ENCODE results near the gene PTPN14. TPM values are rescaled to one million over a fixed set of nuclear protein-coding genes. Genes with fewer than 3 reads are reported as not detected.

PTPN14 gene
- total RNA-seq, 2 experiments from 2014 or later: 0.08 to 0.09 TPM

GRCh38 chr1:214466403-214467077 lies 84.9 kb downstream of the PTPN14 start:
- peaks cover 16% of the 10 kb centered on the region for H3K27me3 Mint-ChIP-seq
- no peaks in the 10 kb centered on the region for H3K9me3 Mint-ChIP-seq
- no peaks in the 10 kb centered on the region for H3K36me3 Mint-ChIP-seq
- POLR2A ChIA-PET: no interaction called here
- no peak overlapping the region for H3K27ac Mint-ChIP-seq
- no peak overlapping the region for H3K4me3 Mint-ChIP-seq
- ATAC-seq (ENCODE audit: low read depth) (no peak), DNase-seq (no peak)
- H3K4me1 Mint-ChIP-seq: no peaks in the 10 kb centered on the region

- Mint-ChIP-seq H3K27ac (no peak overlapping the region), H3K4me3 (no peak overlapping the region), H3K9me3 (no peaks in the 10 kb centered on the region), H3K27me3 (peaks cover 16% of the 10 kb centered on the region), H3K36me3 (no peaks in the 10 kb centered on the region), H3K4me1 (no peaks in the 10 kb centered on the region)
- DNase-seq: no peak
- POLR2A ChIA-PET: no interaction called here
- ATAC-seq (ENCODE audit: low read depth): no peak
Observed at GRCh38 chr1:214464445-214465287, 86.7 kb downstream of the PTPN14 start.

GRCh38 chr1:214463596-214463995 lies 87.8 kb downstream of the PTPN14 start:
- no peak for ATAC-seq (ENCODE audit: low read depth)

GRCh38 chr1:214462882-214463281 lies 88.5 kb downstream of the PTPN14 start:
- no peak overlapping the region for H3K4me3 Mint-ChIP-seq
- no peaks in the 10 kb centered on the region for H3K36me3 Mint-ChIP-seq
- H3K27me3 Mint-ChIP-seq: peaks cover 8% of the 10 kb centered on the region
- POLR2A ChIA-PET: no interaction called here
- ATAC-seq (ENCODE audit: low read depth): no peak
- H3K27ac Mint-ChIP-seq: no peak overlapping the region
- H3K9me3 Mint-ChIP-seq: no peaks in the 10 kb centered on the region
- H3K4me1 Mint-ChIP-seq: no peaks in the 10 kb centered on the region
- DNase-seq: no peak

More at GRCh38 chr1:214463596-214463995, 87.8 kb downstream of the PTPN14 start:
- H3K36me3 Mint-ChIP-seq: no peaks in the 10 kb centered on the region
- H3K27ac Mint-ChIP-seq: no peak overlapping the region
- H3K4me1 Mint-ChIP-seq: no peaks in the 10 kb centered on the region
- POLR2A ChIA-PET: no interaction called here
- H3K9me3 Mint-ChIP-seq: no peaks in the 10 kb centered on the region
- no peak overlapping the region for H3K4me3 Mint-ChIP-seq
- DNase-seq: no peak
- peaks cover 13% of the 10 kb centered on the region for H3K27me3 Mint-ChIP-seq

GRCh38 chr1:214461305-214461704 lies 90.1 kb downstream of the PTPN14 start:
- no peak overlapping the region for H3K27ac Mint-ChIP-seq
- no peak for DNase-seq
- no peaks in the 10 kb centered on the region for H3K9me3 Mint-ChIP-seq
- ATAC-seq (ENCODE audit: low read depth): no peak
- POLR2A ChIA-PET: no interaction called here
- H3K27me3 Mint-ChIP-seq: peaks cover 5% of the 10 kb centered on the region
- no peak overlapping the region for H3K4me3 Mint-ChIP-seq
- H3K4me1 Mint-ChIP-seq: no peaks in the 10 kb centered on the region
- no peaks in the 10 kb centered on the region for H3K36me3 Mint-ChIP-seq

GRCh38 chr1:214460304-214460916 lies 91.0 kb downstream of the PTPN14 start:
- H3K4me3 Mint-ChIP-seq: no peak overlapping the region
- POLR2A ChIA-PET: no interaction called here
- H3K36me3 Mint-ChIP-seq: no peaks in the 10 kb centered on the region
- peaks cover 2% of the 10 kb centered on the region for H3K4me1 Mint-ChIP-seq
- DNase-seq (no peak), ATAC-seq (ENCODE audit: low read depth) (no peak)
- H3K27me3 Mint-ChIP-seq: peaks cover 5% of the 10 kb centered on the region
- no peaks in the 10 kb centered on the region for H3K9me3 Mint-ChIP-seq
- no peak overlapping the region for H3K27ac Mint-ChIP-seq

GRCh38 chr1:214459895-214460294 lies 91.5 kb downstream of the PTPN14 start:
- peaks cover 4% of the 10 kb centered on the region for H3K27me3 Mint-ChIP-seq
- ATAC-seq (ENCODE audit: low read depth) (no peak), DNase-seq (no peak)
- POLR2A ChIA-PET: no interaction called here
- peaks cover 7% of the 10 kb centered on the region for H3K4me1 Mint-ChIP-seq
- no peak overlapping the region for H3K4me3 Mint-ChIP-seq
- H3K27ac Mint-ChIP-seq: no peak overlapping the region
- H3K9me3 Mint-ChIP-seq: no peaks in the 10 kb centered on the region
- H3K36me3 Mint-ChIP-seq: no peaks in the 10 kb centered on the region

- POLR2A ChIA-PET: no interaction called here
- H3K9me3 Mint-ChIP-seq: no peaks in the 10 kb centered on the region
- no peak overlapping the region for H3K27ac Mint-ChIP-seq
- H3K4me1 Mint-ChIP-seq: peaks cover 9% of the 10 kb centered on the region
- H3K27me3 Mint-ChIP-seq: peaks cover 2% of the 10 kb centered on the region
- ATAC-seq (ENCODE audit: low read depth): no peak
- no peak overlapping the region for H3K4me3 Mint-ChIP-seq
- no peaks in the 10 kb centered on the region for H3K36me3 Mint-ChIP-seq
- no peak for DNase-seq
Observed at GRCh38 chr1:214458541-214458940, 92.9 kb downstream of the PTPN14 start.

GRCh38 chr1:214455971-214456867 lies 95.2 kb downstream of the PTPN14 start:
- POLR2A ChIA-PET: no interaction called here
- H3K4me3 Mint-ChIP-seq: no peak overlapping the region
- no peak for ATAC-seq (ENCODE audit: low read depth)
- peaks cover 9% of the 10 kb centered on the region for H3K4me1 Mint-ChIP-seq
- no peaks in the 10 kb centered on the region for H3K9me3 Mint-ChIP-seq
- no peak overlapping the region for H3K27ac Mint-ChIP-seq
- peaks cover 12% of the 10 kb centered on the region for H3K27me3 Mint-ChIP-seq
- no peaks in the 10 kb centered on the region for H3K36me3 Mint-ChIP-seq
- DNase-seq: no peak

GRCh38 chr1:214455479-214455878 lies 95.9 kb downstream of the PTPN14 start:
- Mint-ChIP-seq H3K9me3 (no peaks in the 10 kb centered on the region), H3K4me3 (no peak overlapping the region), H3K4me1 (peaks cover 9% of the 10 kb centered on the region), H3K27me3 (peaks cover 13% of the 10 kb centered on the region), H3K36me3 (no peaks in the 10 kb centered on the region), H3K27ac (no peak overlapping the region)
- ATAC-seq (ENCODE audit: low read depth): no peak
- DNase-seq: no peak
- POLR2A ChIA-PET: no interaction called here

GRCh38 chr1:214454569-214455396 lies 96.6 kb downstream of the PTPN14 start:
- POLR2A ChIA-PET: no interaction called here
- Mint-ChIP-seq H3K27ac (no peak overlapping the region), H3K9me3 (no peaks in the 10 kb centered on the region)

GRCh38 chr1:214453109-214453722 lies 98.2 kb downstream of the PTPN14 start:
- Mint-ChIP-seq H3K4me1 (peaks cover 9% of the 10 kb centered on the region), H3K36me3 (no peaks in the 10 kb centered on the region), H3K4me3 (no peak overlapping the region), H3K9me3 (no peaks in the 10 kb centered on the region), H3K27me3 (peaks cover 17% of the 10 kb centered on the region), H3K27ac (no peak overlapping the region)
- DNase-seq (no peak), ATAC-seq (ENCODE audit: low read depth) (no peak)
- POLR2A ChIA-PET: interaction anchor here (0.6 kb wide), 1 partner anchor 195 kb away, joined by 4 read pairs; no protein-coding TSS in a partner anchor

More at GRCh38 chr1:214454569-214455396, 96.6 kb downstream of the PTPN14 start:
- DNase-seq (no peak), ATAC-seq (ENCODE audit: low read depth) (no peak)
- H3K27me3 Mint-ChIP-seq: peaks cover 17% of the 10 kb centered on the region
- H3K36me3 Mint-ChIP-seq: no peaks in the 10 kb centered on the region
- no peak overlapping the region for H3K4me3 Mint-ChIP-seq
- peaks cover 9% of the 10 kb centered on the region for H3K4me1 Mint-ChIP-seq

Data from activated naive CD8-positive, alpha-beta T cell treated with anti-CD3 and anti-CD28 coated beads, Interleukin-2, amount 10 ng/mL, durations not matched to agents 7 days and 5 days (primary cell).